HepG2 (cell line): ENCODE data around the gene PPP1R7. TPM values are rescaled to one million over a fixed set of nuclear protein-coding genes. Genes with fewer than 3 reads are reported as not detected.

Experiments used
- ATAC-seq: fragments of 200-7000 bp; cut with Tn5 transposase; 3 replicates; pipeline ENCODE4 v1.9.1; 2020; ENCODE audit warnings: mild to moderate bottlenecking, moderate library complexity
- BruUV-seq: library from RNA; stranded (reverse); fragments of 400-500 nt; replicated peaks from 2 replicates; lab custom pipeline; 2021; lab: Mats Ljungman, UMichigan
- CTCF ChIA-PET: fragments of 300-600 bp; formaldehyde crosslinking; extraction: SDS; loops from one replicate; lab custom pipeline; 2021; ENCODE audit warnings: low total read pairs, inconsistent platforms, low intra/inter-chr PET ratio; lab: Yijun Ruan, JAX
- POLR2A ChIA-PET: fragments of 350-600 bp; sonication (Branson Sonifier 250); formaldehyde crosslinking; loops from one replicate; lab custom pipeline; 2020; ENCODE audit warnings: antibody characterized with exemption, inconsistent platforms; lab: Yijun Ruan, JAX
- DNase-seq: peaks from one replicate; pipeline ENCODE4 v3.0.0-alpha.2; 2015; ENCODE audit warnings: low spot score
- FAIRE-seq: peaks from 3 replicates; lab custom pipeline; 2011; peaks lifted over from hg19 to GRCh38; lab: Jason Lieb, UNC
- H2AFZ ChIP-seq: one replicate; pipeline ENCODE4 v1.6.1; 2011; ENCODE audit warnings: low read length, inconsistent platforms
- H3K27ac ChIP-seq: fragments of 300-600 bp; 3 replicates; pipeline ENCODE4 v1.8.0; 2011; ENCODE audit warnings: mixed run types, mild to moderate bottlenecking, mixed read lengths, low read length, inconsistent platforms; ENCODE audit not compliant: insufficient read depth; ENCODE audit errors: extremely low read length
- H3K27me3 ChIP-seq, 2 experiments: fragments of 200-600 bp in 1 of 2; 2 replicates in 1 of 2; 3 replicates in 1 of 2; pipeline versions ENCODE4 v1.6.0 to v1.8.0; 2011; ENCODE audit warnings: low read length in 2 of 2, mild to moderate bottlenecking in 2 of 2, moderate library complexity in 2 of 2, inconsistent platforms in 1 of 2; ENCODE audit not compliant: insufficient read depth in 2 of 2, control insufficient read depth in 1 of 2
- H3K36me3 ChIP-seq, 2 experiments: fragments of 200-600 bp in 1 of 2; replicated peaks in 1 of 2; 2 replicates in 1 of 2; 3 replicates in 1 of 2; pipeline versions ENCODE4 v1.5.1 to v1.8.0; 2011; ENCODE audit warnings: low read length in 2 of 2, inconsistent platforms in 1 of 2; ENCODE audit not compliant: insufficient read depth in 2 of 2, control insufficient read depth in 1 of 2
- H3K4me1 ChIP-seq: 2 replicates; pipeline ENCODE4 v1.5.1; 2012; ENCODE audit warnings: low read length, inconsistent platforms; ENCODE audit not compliant: insufficient read depth
- H3K4me2 ChIP-seq: 2 replicates; pipeline ENCODE4 v1.6.0; 2011; ENCODE audit warnings: low read depth, low read length, inconsistent platforms
- H3K4me3 ChIP-seq, 3 experiments: fragments of 200-600 bp in 1 of 3; sonication (generic), shearing (Covaris generic) in 1 of 3; replicated peaks in 1 of 3; 2 replicates each; pipeline ENCODE4 v1.5.1; 2011 to 2016; ENCODE audit warnings: low read length in 3 of 3, inconsistent platforms in 2 of 3, low read depth in 2 of 3, mild to moderate bottlenecking in 2 of 3, control low read depth in 1 of 3, mixed read lengths in 1 of 3; ENCODE audit not compliant: insufficient read depth in 1 of 3
- H3K79me2 ChIP-seq: one replicate; pipeline ENCODE4 v1.6.1; 2011; ENCODE audit warnings: low read length, inconsistent platforms; ENCODE audit not compliant: insufficient read depth
- H3K9ac ChIP-seq: 2 replicates; pipeline ENCODE4 v1.6.0; 2011; ENCODE audit warnings: mild to moderate bottlenecking, low read depth, low read length, inconsistent platforms; ENCODE audit not compliant: insufficient read depth
- H3K9me3 ChIP-seq: 2 replicates; pipeline ENCODE4 v1.5.1; 2012; ENCODE audit warnings: mild to moderate bottlenecking, low read length
- H4K20me1 ChIP-seq: 2 replicates; pipeline ENCODE4 v1.6.0; 2011; ENCODE audit warnings: inconsistent platforms, mild to moderate bottlenecking, low read length, moderate library complexity; ENCODE audit not compliant: insufficient read depth
- ATM ChIP-seq: fragments of 450-650 bp; IDR thresholded peaks from 2 replicates; pipeline ENCODE4 v1.7.1; 2017; ENCODE audit warnings: mild to moderate bottlenecking, borderline replicate concordance
- CBX2 ChIP-seq, 2 experiments: fragments of 200-600 bp in 1 of 2; sonication (generic); formaldehyde crosslinking in 1 of 2; IDR thresholded peaks; 2 replicates each; pipeline versions ENCODE4 v1.7.0 to v1.8.1; 2018 to 2022; ENCODE audit warnings: low read depth in 2 of 2, low read length in 1 of 2, mild to moderate bottlenecking in 1 of 2, missing genetic modification reagents in 1 of 2
- CEBPB ChIP-seq: IDR thresholded peaks from 2 replicates; pipeline ENCODE4 v1.6.1; 2011; ENCODE audit warnings: low read depth, low read length, improper control_type of control experiment, borderline replicate concordance
- FOXO4 ChIP-seq: sonication (generic); formaldehyde crosslinking; conservative IDR thresholded peaks from 2 replicates; pipeline ENCODE4 v1.8.1; 2023; ENCODE audit warnings: missing genetic modification reagents
- HES4 ChIP-seq: sonication (generic); formaldehyde crosslinking; IDR thresholded peaks from 2 replicates; pipeline ENCODE4 v1.9.0; 2021; ENCODE audit warnings: mild to moderate bottlenecking, missing genetic modification reagents, borderline replicate concordance
- MBD4 ChIP-seq: IDR thresholded peaks from 2 replicates; pipeline ENCODE4 v1.6.1; 2012; ENCODE audit warnings: low read length, inconsistent platforms, borderline replicate concordance
- MXD3 ChIP-seq: IDR thresholded peaks from 2 replicates; pipeline ENCODE4 v1.6.1; 2016; ENCODE audit warnings: mild to moderate bottlenecking, missing biosample characterization, missing genetic modification reagents
- NCOA1 ChIP-seq: sonication (generic); formaldehyde crosslinking; IDR thresholded peaks from 2 replicates; pipeline ENCODE4 v1.9.0; 2021; ENCODE audit warnings: missing genetic modification reagents
- NFE2L2 ChIP-seq: fragments of 150-350 bp; IDR thresholded peaks from 2 replicates; pipeline ENCODE4 v1.6.1; 2014; ENCODE audit warnings: low read length
- THYN1 ChIP-seq: sonication (generic); formaldehyde crosslinking; IDR thresholded peaks from 2 replicates; pipeline ENCODE4 v1.8.1; 2023; ENCODE audit warnings: low read depth, mild to moderate bottlenecking, moderate library complexity, missing genetic modification reagents, borderline replicate concordance
- U2AF2 ChIP-seq: fragments of 200-400 bp; formaldehyde crosslinking; IDR thresholded peaks from 2 replicates; pipeline ENCODE4 v1.6.1; 2017; ENCODE audit warnings: low read depth, mild to moderate bottlenecking, low read length
- ZBTB2 ChIP-seq: sonication (generic); formaldehyde crosslinking; IDR thresholded peaks from 2 replicates; pipeline ENCODE4 v1.8.0; 2022; ENCODE audit warnings: low read depth, missing genetic modification reagents
- ZC3H13 ChIP-seq: sonication (generic); formaldehyde crosslinking; IDR thresholded peaks from 2 replicates; pipeline ENCODE4 v1.8.1; 2023; ENCODE audit warnings: mild to moderate bottlenecking, missing genetic modification reagents, moderate library complexity
- ZNF142 ChIP-seq: sonication (generic); formaldehyde crosslinking; IDR thresholded peaks from 2 replicates; pipeline ENCODE4 v1.4.0; 2020; ENCODE audit warnings: missing genetic modification reagents
- ZNF263 ChIP-seq: sonication (generic); formaldehyde crosslinking; IDR thresholded peaks from 2 replicates; pipeline ENCODE4 v1.4.0; 2020; ENCODE audit warnings: missing genetic modification reagents
- WGBS: methylation state at CpG from one replicate; pipeline ENCODE4 v1.1.6; 2017; ENCODE audit warnings: low lambda C conversion rate; 5-methylcytosine and 5-hydroxymethylcytosine counted together
- in situ Hi-C: cut with HindIII; loops from 2 replicates; pipeline ENCODE4 v1.10.0; 2017; ENCODE audit warnings: low pct_unique_long_range_greater_than_20kb; ENCODE audit not compliant: extremely low pct_ligation_motif_present
- intact Hi-C: fragments of 100-400 bp; cut with micrococcal nuclease; formaldehyde crosslinking; loops from one replicate; pipeline ENCODE4 v1.10.0; 2022; ENCODE audit not compliant: unreplicated experiment
- polyA plus RNA-seq, 8 experiments: library from polyadenylated mRNA; depleted of rRNA in 3 of 8; stranded (reverse) in 7 of 8; unstranded in 1 of 8; fragments of >200 nt; fragmentation: Illumina TruSeq in 4 of 8; extraction: Trizol in 4 of 8; gene quantifications; 2 replicates each; pipeline versions ENCODE4 v1.2.1 to v1.2.3, GENCODE V29; 2011 to 2016; ENCODE audit warnings: low read depth in 4 of 8, missing spikeins in 1 of 8, mixed read lengths in 1 of 8; ENCODE audit not compliant: insufficient read depth in 1 of 8
- total RNA-seq, 5 experiments: library from RNA; depleted of rRNA; stranded (reverse); fragments of >200 nt; fragmentation: Illumina TruSeq; extraction: Trizol; gene quantifications; 2 replicates each; pipeline ENCODE4 v1.2.3, GENCODE V29; 2016; ENCODE audit warnings: low read depth in 1 of 5

Gene PPP1R7
- total and polyA plus RNA-seq, 2 of the 13 experiments (the other 11 are each of a cell fraction or from before 2014, with no cell fraction given): 33.3 to 67.9 TPM

- TF ChIP-seq ZC3H13 (no peak), U2AF2 (no peak), CBX2 (IDR thresholded peaks at IDR 0.05; ENCODE audit: low read depth, low read length) (no peak), CBX2 (CRISPR knock-in tag; IDR thresholded peaks at IDR 0.05; ENCODE audit: low read depth) (no peak), MBD4 (no peak), ZBTB2 (CRISPR knock-in tag) (no peak), CEBPB (no peak), THYN1 (CRISPR knock-in tag) (no peak)
Measured at GRCh38 chr2:241204490-241204889, 54.2 kb downstream of the PPP1R7 start (continued).

GRCh38 chr2:241205086-241205485, 54.8 kb downstream of the PPP1R7 start:
- Histone ChIP-seq H2AFZ (no peak overlapping the region), H4K20me1 (no peaks in the 10 kb centered on the region), H3K27ac (no peak overlapping the region), H3K4me3 (no peak overlapping the region), H3K27me3 (peaks cover 14 to 46% of the 10 kb centered on the region in 2 experiments), H3K4me1 (peaks cover 21% of the 10 kb centered on the region), H3K4me2 (no peak overlapping the region), H3K9ac (no peak overlapping the region), H3K9me3 (no peaks in the 10 kb centered on the region), H3K79me2 (no peaks in the 10 kb centered on the region), H3K36me3 (no peaks in the 10 kb centered on the region)
- ChIA-PET POLR2A (no interaction called here), CTCF (no interaction called here)
- no peak for FAIRE-seq
- no peak for ATAC-seq
- WGBS: 46% methylated on average over 3 of the region's 3 CpGs
- no TSS peak for BruUV-seq
- in situ Hi-C loops (loop anchor here (25.0 kb wide), 1 partner anchor 643 kb away; the partner anchor contains the start of genes ANKMY1, DUSP28 and RNPEPL1), intact Hi-C loops (no loop called here)
- no peak for DNase-seq
- TF ChIP-seq NFE2L2 (no peak), ZNF142 (no peak), FOXO4 (CRISPR knock-in tag) (0 out of 2 replicates have a peak, but pooled peaks have one; percentile 31), HES4 (CRISPR knock-in tag) (0 out of 2 replicates have a peak, but pooled peaks have one; percentile 47), MXD3 (CRISPR knock-in tag) (no peak), NCOA1 (no peak), ATM (no peak), ZNF263 (CRISPR knock-in tag) (peak; percentile 96)
